Hepatocyte (in vitro differentiated cells): ENCODE measurements around the gene NRCAM.

Experiments used
- CTCF ChIP-seq: fragments of 200-600 bp; sonication (generic); IDR thresholded peaks from 2 replicates; pipeline ENCODE4 v1.5.1; 2016; ENCODE audit warnings: antibody characterized with exemption, mild to moderate bottlenecking; ENCODE audit not compliant: poor library complexity
- EZH2 ChIP-seq: fragments of 200-600 bp; sonication (generic); IDR thresholded peaks from 2 replicates; pipeline ENCODE4 v1.6.1; 2016; ENCODE audit warnings: antibody characterized with exemption, mild to moderate bottlenecking, borderline replicate concordance
- EZH2phosphoT487 ChIP-seq: fragments of 200-600 bp; sonication (generic); IDR thresholded peaks from one replicate; pipeline ENCODE4 v1.6.1; 2018; ENCODE audit warnings: antibody characterized with exemption, mild to moderate bottlenecking, low read depth, moderate library complexity; ENCODE audit not compliant: unreplicated experiment, severe bottlenecking

GRCh38 chr7:108407676-108408075 is 48.6 kb downstream of the NRCAM start:
- TF ChIP-seq CTCF (no peak), EZH2phosphoT487 (no peak), EZH2 (no peak)
